ENCODE measurements around the gene CTNNA3. TPM values are rescaled to one million over a fixed set of nuclear protein-coding genes. Genes with fewer than 3 reads are reported as not detected.

CTNNA3 gene
- total RNA-seq, 1 experiment from 2014 or later = 0.85 TPM

- intact Hi-C loops (cut with micrococcal nuclease; ENCODE audit: unreplicated experiment) (no loop called here), in situ Hi-C loops (cut with HindIII; ENCODE audit: low pct_unique_long_range_greater_than_20kb, low sequenced_read_pairs) (no loop called here)
- DNase-seq (ENCODE audit: low read depth, low spot score) (no peak), ATAC-seq (no peak)
- ChIA-PET POLR2A (no interaction called here), CTCF (no interaction called here)
- Histone ChIP-seq H3K27ac (ENCODE audit: low read length) (no peak overlapping the region), H3K36me3 (ENCODE audit: control insufficient read depth, insufficient read depth, low read length) (no peaks in the 10 kb centered on the region), H3K9me3 (ENCODE audit: control insufficient read depth, insufficient read depth, low read depth, low read length) (0 out of 2 replicates have a peak, but pooled peaks cover 3% of the 10 kb centered on the region), H3K27me3 (ENCODE audit: control insufficient read depth, insufficient read depth, low read length) (no peaks in the 10 kb centered on the region), H3K4me3 (ENCODE audit: low read depth in 2 of 2, low read length in 2 of 2) (no peak overlapping the region), H3K4me1 (ENCODE audit: control insufficient read depth, insufficient read depth, low read length) (no peaks in the 10 kb centered on the region)
- TF ChIP-seq CTCF (IDR thresholded peaks at IDR 0.05) = no peak
- no peak for TF ChIP-seq SIN3A (IDR thresholded peaks at IDR 0.05; ENCODE audit: borderline replicate concordance, insufficient read depth, low read depth, low read length)
- TF ChIP-seq POLR2AphosphoS5 (IDR thresholded peaks at IDR 0.05; ENCODE audit: low read depth, low read length) = no peak
- TF ChIP-seq, protein P1, sequence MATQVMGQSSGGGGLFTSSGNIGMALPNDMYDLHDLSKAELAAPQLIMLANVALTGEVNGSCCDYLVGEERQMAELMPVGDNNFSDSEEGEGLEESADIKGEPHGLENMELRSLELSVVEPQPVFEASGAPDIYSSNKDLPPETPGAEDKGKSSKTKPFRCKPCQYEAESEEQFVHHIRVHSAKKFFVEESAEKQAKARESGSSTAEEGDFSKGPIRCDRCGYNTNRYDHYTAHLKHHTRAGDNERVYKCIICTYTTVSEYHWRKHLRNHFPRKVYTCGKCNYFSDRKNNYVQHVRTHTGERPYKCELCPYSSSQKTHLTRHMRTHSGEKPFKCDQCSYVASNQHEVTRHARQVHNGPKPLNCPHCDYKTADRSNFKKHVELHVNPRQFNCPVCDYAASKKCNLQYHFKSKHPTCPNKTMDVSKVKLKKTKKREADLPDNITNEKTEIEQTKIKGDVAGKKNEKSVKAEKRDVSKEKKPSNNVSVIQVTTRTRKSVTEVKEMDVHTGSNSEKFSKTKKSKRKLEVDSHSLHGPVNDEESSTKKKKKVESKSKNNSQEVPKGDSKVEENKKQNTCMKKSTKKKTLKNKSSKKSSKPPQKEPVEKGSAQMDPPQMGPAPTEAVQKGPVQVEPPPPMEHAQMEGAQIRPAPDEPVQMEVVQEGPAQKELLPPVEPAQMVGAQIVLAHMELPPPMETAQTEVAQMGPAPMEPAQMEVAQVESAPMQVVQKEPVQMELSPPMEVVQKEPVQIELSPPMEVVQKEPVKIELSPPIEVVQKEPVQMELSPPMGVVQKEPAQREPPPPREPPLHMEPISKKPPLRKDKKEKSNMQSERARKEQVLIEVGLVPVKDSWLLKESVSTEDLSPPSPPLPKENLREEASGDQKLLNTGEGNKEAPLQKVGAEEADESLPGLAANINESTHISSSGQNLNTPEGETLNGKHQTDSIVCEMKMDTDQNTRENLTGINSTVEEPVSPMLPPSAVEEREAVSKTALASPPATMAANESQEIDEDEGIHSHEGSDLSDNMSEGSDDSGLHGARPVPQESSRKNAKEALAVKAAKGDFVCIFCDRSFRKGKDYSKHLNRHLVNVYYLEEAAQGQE (IDR thresholded peaks at IDR 0.05; ENCODE audit: insufficient read depth in 1 of 2, low read depth in 2 of 2, low read length in 1 of 2) = no peak
- no peak for TF ChIP-seq TCF7L2 (IDR thresholded peaks at IDR 0.05; ENCODE audit: low read depth, low read length)
- no TSS peak for BruUV-seq (replicated peaks)
These were observed 833.2 kb downstream of the CTNNA3 start for GRCh38 chr10:66862687-66863258.

DNA sequence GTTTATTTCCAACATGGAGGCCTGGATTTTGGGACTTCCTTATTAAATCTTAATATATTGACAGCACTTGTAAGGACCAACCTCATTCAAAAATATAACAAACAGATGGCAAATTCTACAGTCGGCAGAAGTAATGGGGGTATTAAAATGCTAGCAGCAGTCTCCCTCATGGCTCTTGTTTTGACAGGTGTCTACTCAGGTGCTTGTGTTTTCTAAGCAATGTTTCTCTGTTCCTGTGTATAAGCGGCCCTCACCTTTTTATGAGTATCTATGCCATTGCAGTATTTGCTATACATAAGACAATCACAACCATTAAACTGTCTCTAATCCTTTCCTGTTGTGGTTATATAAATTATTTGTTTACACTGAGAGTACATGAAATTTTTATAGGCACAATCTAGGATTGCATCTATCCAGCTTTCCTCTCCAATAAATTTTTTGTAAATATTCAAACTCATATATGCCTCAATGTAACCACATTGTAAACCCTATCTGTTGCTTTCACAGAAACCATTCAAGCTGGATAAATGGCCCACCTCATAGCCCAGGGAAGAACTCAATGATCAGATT, 835.5 kb downstream of the CTNNA3 start:
- H3K27ac ChIP-seq (ENCODE audit: low read length) = no peak overlapping the region
- intact Hi-C loops (cut with micrococcal nuclease; ENCODE audit: unreplicated experiment) = no loop called here
- TF ChIP-seq CTCF (IDR thresholded peaks at IDR 0.05) = no peak
- no peak for TF ChIP-seq POLR2AphosphoS5 (IDR thresholded peaks at IDR 0.05; ENCODE audit: low read depth, low read length)
- TF ChIP-seq, protein P1 (IDR thresholded peaks at IDR 0.05; ENCODE audit: insufficient read depth in 1 of 2, low read depth in 2 of 2, low read length in 1 of 2) = no peak
- no peak for TF ChIP-seq SIN3A (IDR thresholded peaks at IDR 0.05; ENCODE audit: borderline replicate concordance, insufficient read depth, low read depth, low read length)
- TF ChIP-seq TCF7L2 (IDR thresholded peaks at IDR 0.05; ENCODE audit: low read depth, low read length) = no peak
- ChIA-PET CTCF (no interaction called here), POLR2A (no interaction called here)
- 0 out of 2 replicates have a peak, but pooled peaks cover 3% of the 10 kb centered on the region for H3K9me3 ChIP-seq (ENCODE audit: control insufficient read depth, insufficient read depth, low read depth, low read length)
- DNase-seq (ENCODE audit: low read depth, low spot score) (no peak), ATAC-seq (no peak)
- H3K4me3 ChIP-seq (ENCODE audit: low read depth in 2 of 2, low read length in 2 of 2) = no peak overlapping the region
- no peaks in the 10 kb centered on the region for H3K4me1 ChIP-seq (ENCODE audit: control insufficient read depth, insufficient read depth, low read length)
- H3K27me3 ChIP-seq (ENCODE audit: control insufficient read depth, insufficient read depth, low read length) = no peaks in the 10 kb centered on the region
- H3K36me3 ChIP-seq (ENCODE audit: control insufficient read depth, insufficient read depth, low read length) = no peaks in the 10 kb centered on the region
- no TSS peak for BruUV-seq (replicated peaks)
- in situ Hi-C loops (cut with HindIII; ENCODE audit: low pct_unique_long_range_greater_than_20kb, low sequenced_read_pairs) = no loop called here
